Measurements from ENCODE around the gene SLC9A9.

SLC9A9 gene

GRCh38 chr3:143865302-143865701, 17.0 kb upstream of the SLC9A9 start:
- Histone ChIP-seq H3K27ac (no peak overlapping the region), H3K4me3 (ENCODE audit: low read depth, low read length) (no peak overlapping the region), H3K27me3 (replicated peaks) (no peaks in the 10 kb centered on the region), H3K36me3 (replicated peaks) (no peaks in the 10 kb centered on the region)
- in situ Hi-C loops (cut with HindIII; ENCODE audit: low pct_ligation_motif_present, low sequenced_read_pairs): no loop called here
- no peak for DNase-seq
- TF ChIP-seq CTCF (IDR thresholded peaks at IDR 0.05; ENCODE audit: low read depth, low read length, missing control alignments): no peak

GRCh38 chr3:143859465-143860203, 11.4 kb upstream of the SLC9A9 start:
- no peak for TF ChIP-seq CTCF (IDR thresholded peaks at IDR 0.05; ENCODE audit: low read depth, low read length, missing control alignments)
- no peak for DNase-seq
- H3K4me3 ChIP-seq (ENCODE audit: low read depth, low read length): no peak overlapping the region
- no peak overlapping the region for H3K27ac ChIP-seq
- in situ Hi-C loops (cut with HindIII; ENCODE audit: low pct_ligation_motif_present, low sequenced_read_pairs): no loop called here
- H3K36me3 ChIP-seq (replicated peaks): no peaks in the 10 kb centered on the region
- no peaks in the 10 kb centered on the region for H3K27me3 ChIP-seq (replicated peaks)

GRCh38 chr3:143856252-143856970, 8.1 kb upstream of the SLC9A9 start:
- H3K27me3 ChIP-seq (replicated peaks): no peaks in the 10 kb centered on the region
- H3K4me3 ChIP-seq (ENCODE audit: low read depth, low read length): no peak overlapping the region
- no peak for DNase-seq
- no peaks in the 10 kb centered on the region for H3K36me3 ChIP-seq (replicated peaks)
- no peak for TF ChIP-seq CTCF (IDR thresholded peaks at IDR 0.05; ENCODE audit: low read depth, low read length, missing control alignments)
- in situ Hi-C loops (cut with HindIII; ENCODE audit: low pct_ligation_motif_present, low sequenced_read_pairs): no loop called here
- no peak overlapping the region for H3K27ac ChIP-seq

GRCh38 chr3:143855183-143855582, 6.9 kb upstream of the SLC9A9 start:
- in situ Hi-C loops (cut with HindIII; ENCODE audit: low pct_ligation_motif_present, low sequenced_read_pairs): no loop called here
- TF ChIP-seq CTCF (IDR thresholded peaks at IDR 0.05; ENCODE audit: low read depth, low read length, missing control alignments): no peak
- no peak for DNase-seq
- H3K4me3 ChIP-seq (ENCODE audit: low read depth, low read length): no peak overlapping the region
- no peaks in the 10 kb centered on the region for H3K27me3 ChIP-seq (replicated peaks)
- H3K36me3 ChIP-seq (replicated peaks): no peaks in the 10 kb centered on the region
- H3K27ac ChIP-seq: no peak overlapping the region

- in situ Hi-C loops (cut with HindIII; ENCODE audit: low pct_ligation_motif_present, low sequenced_read_pairs): no loop called here
- no peaks in the 10 kb centered on the region for H3K36me3 ChIP-seq (replicated peaks)
- no peak for DNase-seq
- no peaks in the 10 kb centered on the region for H3K27me3 ChIP-seq (replicated peaks)
- TF ChIP-seq CTCF (IDR thresholded peaks at IDR 0.05; ENCODE audit: low read depth, low read length, missing control alignments): peak; percentile 3
- H3K27ac ChIP-seq: no peak overlapping the region
- H3K4me3 ChIP-seq (ENCODE audit: low read depth, low read length): no peak overlapping the region
These were observed 3.2 kb upstream of the SLC9A9 start for GRCh38 chr3:143851331-143852017.
